IPS DF 4.7 (cell line): ENCODE measurements around the gene CYP26B1.

Experiments used
- DNase-seq: peaks from one replicate; pipeline ENCODE4 v3.0.0-alpha.2; 2013; ENCODE audit warnings: low spot score; ENCODE audit errors: extremely low read depth

The CYP26B1 gene, protein sequence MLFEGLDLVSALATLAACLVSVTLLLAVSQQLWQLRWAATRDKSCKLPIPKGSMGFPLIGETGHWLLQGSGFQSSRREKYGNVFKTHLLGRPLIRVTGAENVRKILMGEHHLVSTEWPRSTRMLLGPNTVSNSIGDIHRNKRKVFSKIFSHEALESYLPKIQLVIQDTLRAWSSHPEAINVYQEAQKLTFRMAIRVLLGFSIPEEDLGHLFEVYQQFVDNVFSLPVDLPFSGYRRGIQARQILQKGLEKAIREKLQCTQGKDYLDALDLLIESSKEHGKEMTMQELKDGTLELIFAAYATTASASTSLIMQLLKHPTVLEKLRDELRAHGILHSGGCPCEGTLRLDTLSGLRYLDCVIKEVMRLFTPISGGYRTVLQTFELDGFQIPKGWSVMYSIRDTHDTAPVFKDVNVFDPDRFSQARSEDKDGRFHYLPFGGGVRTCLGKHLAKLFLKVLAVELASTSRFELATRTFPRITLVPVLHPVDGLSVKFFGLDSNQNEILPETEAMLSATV

DNA sequence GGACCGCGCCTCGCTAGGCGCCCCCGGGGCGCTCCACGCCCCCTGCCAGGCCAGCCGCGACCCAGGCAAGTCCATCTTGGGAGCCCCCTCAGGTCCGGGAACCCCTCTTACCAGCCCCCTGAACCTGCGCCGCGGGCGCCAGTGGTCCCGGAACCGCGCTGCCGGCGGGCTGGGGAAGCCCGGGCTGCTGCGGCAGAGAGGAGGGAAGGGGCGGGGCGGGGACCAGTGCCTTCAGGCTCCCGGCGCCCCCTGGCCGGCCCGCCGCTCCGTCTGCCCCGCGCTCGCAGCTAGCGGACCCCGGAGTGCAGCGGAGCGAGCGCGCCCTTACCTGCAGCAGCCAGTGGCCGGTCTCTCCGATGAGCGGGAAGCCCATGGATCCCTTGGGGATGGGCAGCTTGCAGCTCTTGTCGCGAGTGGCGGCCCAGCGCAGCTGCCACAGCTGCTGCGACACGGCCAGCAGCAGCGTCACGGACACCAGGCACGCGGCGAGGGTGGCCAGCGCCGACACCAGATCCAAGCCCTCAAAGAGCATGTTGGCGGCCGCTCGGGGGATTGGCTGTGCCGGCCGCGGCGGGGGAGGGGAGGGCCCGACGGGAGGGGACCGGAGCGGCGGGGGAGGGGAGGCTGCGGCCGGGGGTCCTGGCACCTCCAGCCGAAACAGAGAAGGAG, at the start of gene CYP26B1:
CYP26B1 (minus strand) TSS at position 560 of the 669 bp plus-strand sequence; CDS start at position 532, 28 bp downstream.
- no peak for DNase-seq

DNA sequence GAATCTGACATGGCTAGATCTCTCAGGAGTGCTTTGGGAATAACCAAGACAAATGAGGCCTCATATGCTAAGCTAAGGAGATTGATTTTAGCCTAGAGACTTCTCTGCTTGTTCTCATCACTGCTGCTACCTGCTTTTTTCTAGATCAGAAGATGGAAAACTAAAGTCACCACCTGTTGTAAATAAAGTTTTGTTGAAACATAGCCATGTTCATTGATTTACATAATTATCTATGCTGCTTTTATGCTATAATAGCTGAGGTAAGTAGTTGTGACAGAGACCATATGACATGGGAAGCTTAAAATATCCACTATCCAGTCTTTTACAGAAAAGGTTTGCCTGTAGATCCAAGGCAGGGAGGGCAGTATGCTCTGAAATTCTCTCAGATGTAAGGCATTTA, 46.1 kb upstream of the CYP26B1 start:
- no peak for DNase-seq

DNA sequence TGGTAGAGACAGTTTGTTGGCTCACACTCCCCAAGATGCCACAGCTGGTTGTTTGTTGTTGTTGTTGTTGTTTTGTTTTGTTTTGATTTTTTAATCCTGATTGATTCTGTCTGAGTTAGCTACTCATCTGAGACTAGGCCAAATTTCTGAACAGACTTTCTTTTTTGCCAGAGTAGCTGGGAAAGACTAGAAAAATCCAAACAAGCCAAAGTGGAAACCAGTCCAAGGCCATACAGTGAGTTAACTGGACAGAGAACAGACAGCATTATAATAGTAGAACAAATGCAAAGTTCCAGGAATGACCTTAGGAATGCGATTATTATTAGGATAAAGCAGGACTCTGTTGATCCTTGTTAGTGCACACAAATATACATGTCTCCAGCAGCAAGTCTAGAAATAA, 43.8 kb upstream of the CYP26B1 start:
- DNase-seq, result no peak

DNA sequence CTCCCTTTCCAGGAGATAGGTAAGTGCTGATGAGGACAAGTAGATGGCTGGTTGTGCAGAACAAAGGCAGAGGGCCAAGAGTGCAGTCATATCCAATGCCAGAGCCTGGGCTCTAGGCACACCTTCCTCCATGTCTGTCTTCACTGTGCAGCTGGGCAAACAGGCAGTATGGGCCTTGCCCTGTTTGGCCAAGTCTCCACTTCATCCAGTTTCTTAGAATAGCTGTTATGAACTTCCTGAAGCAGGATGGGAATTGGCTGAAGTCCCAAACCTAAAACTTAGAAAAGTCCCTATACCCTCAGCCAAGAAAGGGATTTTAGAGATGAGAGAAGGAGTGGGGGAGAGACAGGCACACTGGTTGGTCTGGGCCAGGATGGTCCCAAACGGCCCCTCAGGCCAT, 37.5 kb upstream of the CYP26B1 start:
- DNase-seq, result no peak

DNA sequence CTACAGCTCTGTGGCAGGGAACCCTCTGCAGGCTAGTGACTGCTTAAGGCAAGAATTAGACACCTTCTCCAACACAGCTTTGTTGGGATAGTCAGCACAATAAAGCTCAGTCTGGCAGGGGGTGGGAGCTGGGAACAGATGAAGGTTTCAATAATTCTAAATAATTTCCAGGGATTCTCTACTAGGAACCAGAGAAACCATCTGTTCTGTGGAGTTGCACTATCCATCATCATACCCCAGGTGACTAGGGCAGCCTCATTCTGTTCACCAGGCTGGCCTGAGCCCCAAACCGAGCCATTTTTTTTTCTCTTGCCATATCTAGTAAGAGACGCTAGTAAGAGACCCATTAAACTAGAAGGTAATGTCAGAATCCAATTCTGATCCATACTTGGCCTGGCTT, 35.8 kb upstream of the CYP26B1 start:
- no peak for DNase-seq

DNA sequence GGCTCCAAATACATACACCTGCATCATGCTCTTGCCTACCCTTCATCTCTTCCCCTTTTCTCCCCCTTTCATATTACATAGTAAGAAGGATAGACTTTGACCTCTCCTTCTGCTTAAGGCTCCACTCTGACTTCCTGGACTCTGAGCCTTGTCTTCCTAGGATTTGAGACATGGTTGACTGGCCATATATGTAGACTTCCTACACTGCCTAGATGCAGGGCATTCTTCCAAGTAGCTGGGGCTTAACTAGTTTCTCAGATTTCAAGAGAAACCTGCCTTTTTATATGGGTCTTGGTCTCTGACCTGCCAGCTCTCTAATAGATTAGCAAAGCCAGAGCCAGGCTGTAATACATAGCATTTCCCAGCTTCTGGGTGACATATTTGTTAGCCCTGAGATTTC, 35.4 kb upstream of the CYP26B1 start:
- DNase-seq, result no peak

DNA sequence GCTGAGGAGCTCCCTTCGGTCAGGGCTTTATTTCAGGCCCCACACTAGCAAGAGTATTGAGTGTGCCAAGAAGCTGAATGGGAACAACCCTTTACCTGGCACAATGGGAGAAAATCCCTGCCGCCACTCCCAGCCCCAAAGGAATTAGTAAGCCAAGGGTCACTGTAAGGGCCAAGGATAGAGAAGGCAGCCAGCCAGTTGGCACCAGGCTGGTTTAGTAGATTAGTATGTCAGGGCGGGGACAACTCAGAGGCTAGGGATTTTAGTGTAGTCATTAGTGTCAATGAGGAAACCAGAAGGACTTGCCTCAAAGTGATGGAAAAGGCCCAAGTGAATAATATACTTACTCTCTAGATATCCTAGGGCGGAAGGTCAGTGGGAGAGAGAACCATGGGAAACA, 34.9 kb upstream of the CYP26B1 start:
- DNase-seq, result no peak

DNA sequence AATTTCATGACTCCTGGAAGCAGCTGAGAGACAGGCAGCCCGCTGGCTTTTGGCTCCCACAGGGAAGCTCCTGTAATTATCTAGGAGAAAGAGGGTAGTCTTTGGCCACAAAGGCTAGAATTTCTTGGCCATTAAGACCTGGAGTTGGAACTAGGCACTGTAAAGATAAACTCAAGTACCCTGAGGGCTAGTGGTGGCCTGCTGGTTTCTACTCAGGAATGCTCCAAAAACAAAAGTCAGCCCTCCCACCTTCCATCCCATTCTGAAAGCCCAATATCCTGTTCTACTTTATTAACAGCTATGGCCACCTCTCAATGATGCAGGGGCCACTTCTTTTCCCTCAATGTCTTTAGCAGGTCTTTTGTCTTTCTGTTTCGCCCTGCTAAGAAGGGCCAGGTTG, 34.0 kb upstream of the CYP26B1 start:
- DNase-seq, result peak; percentile 7

DNA sequence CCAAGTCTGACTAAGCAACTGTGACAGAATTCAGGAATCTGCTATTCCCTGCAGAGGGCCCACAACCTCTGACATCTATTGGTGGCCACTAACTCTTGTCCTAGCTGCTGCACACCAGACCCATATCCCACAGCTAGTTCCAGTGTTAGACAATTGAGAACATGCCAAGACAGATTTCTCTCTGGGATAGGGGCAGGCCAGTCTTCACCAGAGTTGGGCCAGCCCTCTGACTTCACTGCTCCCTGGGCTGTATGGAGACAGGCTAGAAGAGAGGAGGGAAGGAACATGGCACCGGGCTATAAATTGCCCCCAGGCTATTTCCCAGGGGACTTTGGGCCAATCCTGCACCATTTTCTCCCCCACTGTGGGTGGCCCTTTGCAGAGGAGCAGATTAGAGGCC, 32.7 kb upstream of the CYP26B1 start:
- DNase-seq, result no peak

DNA sequence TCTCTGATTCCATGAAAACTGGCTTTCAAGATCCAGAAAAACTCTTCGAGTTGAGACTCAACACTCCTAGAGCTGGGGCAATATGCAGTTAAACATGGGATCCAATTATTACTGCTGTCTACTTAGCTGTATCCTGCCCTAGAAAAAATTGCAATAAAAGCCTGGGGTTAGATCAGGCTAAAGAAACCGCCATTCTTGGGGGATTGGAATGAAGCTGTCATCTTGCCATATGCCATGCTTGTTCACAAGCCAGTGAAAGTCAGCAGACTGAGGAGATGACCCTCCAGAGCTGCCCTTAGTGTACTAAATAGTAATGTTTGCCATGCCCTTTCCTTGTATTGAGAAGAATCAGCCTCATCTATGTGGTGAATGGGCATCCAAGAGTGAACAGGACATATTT, 30.9 kb upstream of the CYP26B1 start:
- DNase-seq, result no peak

DNA sequence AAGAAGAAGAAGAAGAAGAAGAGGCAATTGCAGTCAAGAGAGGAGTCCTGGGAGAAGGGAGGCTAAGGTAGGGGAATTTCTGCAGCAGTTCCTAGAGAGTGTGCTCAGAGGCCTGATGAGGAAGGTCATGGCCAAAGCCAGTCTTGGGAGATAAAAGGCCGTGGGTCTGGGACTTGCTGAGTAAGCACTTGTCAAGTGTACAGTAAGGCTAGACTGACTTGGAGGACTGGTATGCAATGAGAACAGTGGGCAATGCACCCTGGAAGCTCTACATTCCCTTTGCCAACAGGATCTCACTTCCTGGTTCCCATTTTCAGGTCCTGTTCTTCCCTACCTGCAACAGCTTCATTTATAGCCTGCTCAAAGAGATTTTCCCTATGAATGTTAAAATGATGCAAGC, 28.6 kb upstream of the CYP26B1 start:
- no peak for DNase-seq

DNA sequence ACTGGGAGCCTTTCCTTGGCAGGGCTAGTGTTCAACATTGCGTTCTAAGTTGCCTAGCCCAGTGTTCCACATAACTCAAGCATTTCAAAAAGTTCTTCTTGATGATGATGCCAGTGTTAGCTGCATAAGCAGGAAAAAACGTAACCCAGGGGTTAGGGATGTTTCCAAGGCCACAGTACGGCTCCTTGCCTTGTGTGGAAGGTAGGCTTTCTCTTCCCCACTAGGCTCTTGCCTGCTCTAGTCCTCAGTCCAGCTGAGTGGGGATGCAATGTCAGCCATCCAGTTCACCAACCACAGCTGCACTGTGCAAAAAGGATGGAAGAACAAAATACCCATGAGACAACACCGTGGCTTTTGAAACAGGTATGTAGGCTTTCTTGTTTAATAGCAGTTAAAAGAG, 28.0 kb upstream of the CYP26B1 start:
- DNase-seq, result no peak

DNA sequence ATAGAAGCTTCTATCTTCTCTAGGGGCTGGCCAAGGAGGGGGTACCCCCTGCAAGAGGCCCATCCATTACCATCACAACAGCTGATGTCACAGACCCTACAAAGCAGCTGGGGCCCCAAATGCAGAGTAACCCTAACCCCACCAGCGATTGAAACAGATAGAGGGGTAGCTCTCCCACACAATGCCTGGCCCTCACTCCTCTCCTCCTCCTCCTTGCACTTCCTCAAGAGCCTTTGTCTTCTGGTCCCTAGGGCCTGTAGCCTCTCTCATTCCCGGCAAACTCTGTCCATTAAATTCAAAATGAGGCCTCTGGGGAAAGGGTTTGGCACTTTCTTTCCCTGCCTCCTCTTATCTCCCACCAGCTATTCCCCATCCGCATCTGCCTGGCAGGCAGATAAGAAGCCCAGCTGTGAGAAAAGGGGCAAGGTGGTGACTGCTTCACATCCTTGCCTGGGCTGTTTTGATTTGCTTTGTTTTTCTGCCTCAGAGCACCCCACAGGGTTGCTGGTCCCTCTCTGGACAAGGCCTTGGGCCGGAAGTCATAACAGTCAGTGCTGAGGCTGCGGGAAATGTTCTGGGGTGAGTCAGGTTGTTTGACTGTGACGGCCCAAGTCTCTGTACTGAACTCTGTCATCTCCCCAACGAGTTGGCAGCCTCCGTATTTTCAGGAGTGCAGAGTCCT, 26.1 kb upstream of the CYP26B1 start:
- DNase-seq, result no peak

DNA sequence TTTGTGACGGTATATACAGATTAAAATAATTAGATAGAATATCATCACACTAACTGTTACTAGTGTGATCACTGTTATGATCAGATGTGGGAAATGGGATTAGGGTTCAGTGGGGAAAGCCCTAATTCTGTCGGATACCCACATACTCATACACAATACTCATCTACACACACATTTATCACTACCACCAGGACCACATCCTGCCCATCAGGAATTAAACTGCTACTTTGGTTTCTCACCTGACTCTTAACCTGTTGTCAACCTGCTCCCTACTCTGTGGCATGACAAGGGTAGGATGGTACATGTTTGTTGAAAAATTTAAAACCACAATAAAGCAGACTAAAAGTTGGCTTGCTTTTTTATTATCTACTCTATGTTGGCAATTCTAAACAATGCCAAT, 24.8 kb upstream of the CYP26B1 start:
- DNase-seq, result no peak

DNA sequence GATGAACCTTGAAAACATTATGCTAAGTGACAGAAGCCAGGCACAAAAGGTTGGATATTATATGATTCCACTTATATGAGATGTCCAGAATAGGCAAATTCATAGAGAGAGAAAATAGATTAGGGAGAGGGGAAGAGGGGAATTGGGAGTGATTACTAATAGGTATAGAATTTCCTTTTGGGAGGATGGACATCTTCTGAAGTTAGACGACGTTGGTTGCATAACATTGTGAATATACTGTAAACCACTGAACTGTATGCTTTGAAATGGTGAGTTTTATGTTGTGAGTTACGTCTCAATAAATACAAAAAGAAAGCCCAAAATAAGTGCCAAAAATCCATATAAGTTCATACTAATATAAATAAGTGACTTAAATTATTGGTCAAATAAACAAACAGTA, 18.6 kb upstream of the CYP26B1 start:
- DNase-seq, result no peak

DNA sequence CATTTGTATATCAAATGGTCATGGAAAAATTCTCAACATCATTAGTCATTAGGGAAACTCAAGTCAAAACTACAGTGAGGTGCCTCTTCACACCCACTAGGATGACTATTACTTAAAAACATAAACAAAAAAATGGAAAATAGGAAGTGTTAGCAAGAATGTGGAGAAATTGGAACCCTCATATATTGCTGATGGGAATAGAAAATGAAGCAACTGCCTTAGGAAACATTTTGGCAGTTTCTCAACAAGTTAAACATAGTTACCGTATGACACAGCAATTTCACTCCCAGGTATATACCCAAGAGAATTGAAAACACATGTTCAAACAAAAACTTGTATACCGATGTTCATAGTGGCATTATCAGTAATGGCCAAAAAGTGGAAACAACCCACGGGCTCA, 18.1 kb upstream of the CYP26B1 start:
- DNase-seq, result no peak

DNA sequence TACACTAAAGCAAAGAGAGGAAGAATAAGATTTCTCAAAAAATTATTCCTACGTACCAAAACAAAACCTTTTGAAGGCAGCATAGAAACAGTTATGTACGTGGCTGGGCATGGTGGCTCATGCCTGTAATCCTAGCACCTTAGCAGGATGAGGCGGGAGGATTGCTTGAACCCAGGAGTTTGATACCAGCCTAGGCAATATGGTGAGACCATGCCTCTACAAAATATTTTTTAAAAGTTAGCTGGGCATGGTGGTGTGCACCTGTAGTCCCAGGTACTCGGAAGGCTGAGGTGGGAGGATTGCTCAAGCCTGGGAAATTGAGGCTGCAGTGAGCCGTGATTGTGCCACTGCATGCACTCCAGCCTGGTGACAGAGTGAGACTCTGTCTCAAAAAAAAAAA, 14.9 kb upstream of the CYP26B1 start:
- no peak for DNase-seq

DNA sequence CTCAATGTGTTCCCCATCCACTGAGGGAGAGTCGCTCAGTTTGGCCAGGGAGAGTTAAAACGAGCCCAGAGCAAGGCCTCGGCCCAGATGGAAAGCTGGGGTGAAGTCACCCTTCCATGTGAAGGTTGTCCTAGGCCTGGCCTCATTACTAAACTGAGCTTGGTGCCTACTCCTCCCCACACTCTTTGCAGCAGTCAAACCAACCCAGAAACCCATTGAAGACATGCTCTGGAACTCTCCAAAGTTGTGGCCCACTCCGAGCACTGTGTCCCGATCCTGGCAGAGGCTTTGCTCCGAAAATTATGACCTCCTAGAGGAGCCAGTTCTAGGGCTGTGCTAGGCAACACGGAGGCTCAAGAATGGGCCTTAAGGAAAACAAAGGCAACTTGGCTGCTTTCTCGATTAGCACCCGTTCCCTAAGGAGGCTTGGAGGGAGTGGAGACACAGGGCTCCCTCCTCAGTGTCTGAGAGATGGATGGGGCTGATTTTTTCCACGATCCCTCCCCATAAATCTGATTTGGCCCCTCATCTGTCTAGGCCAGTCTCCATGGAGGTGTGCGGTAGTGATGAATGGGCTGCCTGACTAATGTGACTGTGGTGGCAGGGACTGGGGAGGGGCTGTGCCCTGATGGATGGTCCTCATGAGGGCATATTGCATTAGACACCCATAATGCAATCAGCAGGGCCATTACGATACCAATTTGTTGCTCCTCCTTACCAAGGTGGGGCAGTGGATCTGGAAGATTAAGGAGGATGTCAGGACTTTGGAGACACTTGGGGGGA, 11.7 kb upstream of the CYP26B1 start:
- no peak for DNase-seq

DNA sequence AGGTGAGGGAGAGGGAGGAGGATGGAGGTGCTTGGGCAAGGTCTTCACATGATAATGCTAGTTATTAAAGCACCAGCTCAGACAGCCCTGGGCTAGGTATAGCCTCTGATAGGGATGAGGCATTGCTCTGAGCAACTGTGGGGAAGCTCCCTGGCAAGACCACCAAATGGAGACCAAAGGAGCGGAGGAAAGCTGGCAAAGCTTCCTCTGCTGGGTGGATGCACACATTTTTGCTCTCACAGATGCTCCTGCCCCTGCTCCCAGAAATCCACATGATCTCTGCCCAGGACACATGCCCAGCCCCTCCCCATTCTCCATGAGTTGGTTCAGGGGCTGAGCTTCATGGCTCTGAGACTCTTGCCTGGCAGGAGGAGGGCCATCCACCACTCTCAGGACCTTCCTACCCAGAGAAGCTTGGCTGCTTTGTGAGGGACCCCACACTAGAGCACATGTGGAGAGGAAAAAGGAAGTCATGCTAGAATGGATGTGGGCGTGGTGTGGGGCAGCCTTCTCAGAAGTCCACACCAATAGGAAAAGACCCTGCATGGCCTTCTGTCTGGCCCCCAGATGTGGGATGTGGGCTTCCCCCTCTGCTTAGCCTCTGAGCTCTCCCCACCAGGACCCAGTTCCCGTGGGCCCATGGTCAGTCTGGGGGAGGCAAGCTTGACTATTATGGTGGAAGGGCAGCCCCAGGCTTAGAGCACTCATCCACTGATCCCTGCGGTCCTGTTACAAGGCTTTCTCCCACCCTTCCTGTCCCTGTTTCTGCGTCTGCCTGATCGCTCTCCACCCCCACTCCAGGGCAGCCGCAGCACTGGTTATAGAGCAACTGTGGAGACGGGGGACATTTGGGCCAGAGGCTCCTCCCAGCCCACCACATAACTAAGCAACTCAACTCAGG, 10.5 kb upstream of the CYP26B1 start:
- DNase-seq, result no peak

DNA sequence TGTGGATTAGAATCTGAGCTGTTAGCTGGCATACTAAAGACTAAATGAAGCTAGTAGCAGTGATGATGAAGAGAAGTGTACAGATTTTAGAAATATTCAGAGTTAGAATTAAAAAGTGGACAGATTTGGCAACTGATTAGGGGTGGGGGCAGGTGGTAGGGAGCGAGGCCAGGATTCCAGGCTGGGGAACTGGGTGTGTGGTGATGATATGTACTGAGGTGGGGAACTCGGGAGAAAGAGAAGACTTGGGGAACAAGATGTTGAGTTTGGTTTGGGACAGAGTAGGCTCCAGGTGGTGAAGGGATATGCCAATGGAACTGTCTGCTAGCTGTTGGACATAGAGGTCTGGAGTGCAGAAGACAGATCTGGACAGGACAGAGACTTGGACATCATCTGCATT, 9.2 kb upstream of the CYP26B1 start:
- DNase-seq, result no peak
